ENCODE measurements around the gene PLOD3. TPM values are rescaled to one million over a fixed set of nuclear protein-coding genes. Genes with fewer than 3 reads are reported as not detected.

PLOD3 gene
- total and polyA plus RNA-seq, 2 of the 8 experiments (the other 6 are each of a cell fraction or from before 2014, with no cell fraction given) = 28.4 to 47.2 TPM

- TF ChIP-seq CHD7 (IDR thresholded peaks at IDR 0.05; ENCODE audit: insufficient replicate concordance, low read length) (no peak), JUND (IDR thresholded peaks at IDR 0.05; ENCODE audit: low read length) (no peak), GABPA (IDR thresholded peaks at IDR 0.05; ENCODE audit: borderline replicate concordance, insufficient read depth, low read length) (no peak), HDAC6 (IDR thresholded peaks at IDR 0.05; ENCODE audit: low read depth, low read length) (no peak), SIX5 (IDR thresholded peaks at IDR 0.05; ENCODE audit: low read depth, low read length) (no peak), E2F6 (IDR thresholded peaks at IDR 0.05) (peak; percentile 18; the same call in 1 of the 2 replicates), ATF2 (IDR thresholded peaks at IDR 0.05; ENCODE audit: low read length) (no peak)
These were observed 14.9 kb upstream of the PLOD3 start (continued) for GRCh38 chr7:101232141-101232850.
